HCT116 (cell line): ENCODE results near the gene NDUFB7. TPM values are rescaled to one million over a fixed set of nuclear protein-coding genes. Genes with fewer than 3 reads are reported as not detected.

Experiments used
- ATAC-seq: fragments of 200-7000 bp; cut with Tn5 transposase; 2 replicates; pipeline ENCODE4 v1.9.1; 2020; ENCODE audit warnings: mild to moderate bottlenecking, moderate library complexity
- BruUV-seq: library from RNA; stranded (reverse); fragments of 400-500 nt; replicated peaks from 2 replicates; lab custom pipeline; 2021; lab: Mats Ljungman, UMichigan
- CTCF ChIA-PET: fragments of 300-600 bp; sonication (Branson Sonifier 250); formaldehyde crosslinking; loops from one replicate; lab custom pipeline; 2021; ENCODE audit warnings: antibody characterized with exemption; lab: Charles Lee
- POLR2A ChIA-PET: fragments of 300-600, 350-600 bp; sonication (Branson Sonifier 250); formaldehyde crosslinking; loops from one replicate; lab custom pipeline; 2021; ENCODE audit warnings: antibody characterized with exemption; lab: Charles Lee
- RAD21 ChIA-PET, 2 experiments: fragments of 300-600 bp; sonication (Branson Sonifier 250); formaldehyde crosslinking; loops; one replicate each; lab custom pipeline; 2023; ENCODE audit warnings: low total read pairs in 2 of 2; ENCODE audit not compliant: uncharacterized antibody in 2 of 2, unreplicated experiment in 2 of 2, low non-redundant PET in 1 of 2; lab: Charles Lee
- DNase-seq: peaks from one replicate; pipeline ENCODE4 v3.0.0-alpha.2; 2010; ENCODE audit warnings: low read depth, low spot score
- H2AFZ ChIP-seq: fragments of 200-600 bp; shearing (Covaris generic), sonication (generic); 2 replicates; pipeline ENCODE4 v1.6.1; 2017; ENCODE audit warnings: low read depth, mixed run types, mixed read lengths, antibody characterized with exemption, low read length; ENCODE audit not compliant: poor library complexity, severe bottlenecking
- H3K27ac ChIP-seq: 2 replicates; pipeline ENCODE4 v1.5.1; 2012; ENCODE audit warnings: low read depth, low read length
- H3K27me3 ChIP-seq: fragments of 200-600 bp; sonication (generic); 2 replicates; pipeline ENCODE4 v1.6.1; 2016; ENCODE audit warnings: mixed run types, low read length, mixed read lengths; ENCODE audit not compliant: insufficient read depth
- H3K36me3 ChIP-seq, 2 experiments: fragments of 200-500 bp in 1 of 2; fragments of 200-600 bp in 1 of 2; sonication (Bioruptor generic) in 1 of 2; sonication (generic) in 1 of 2; 2 replicates each; pipeline versions ENCODE4 v1.5.1 to v1.6.1; 2014 to 2016; ENCODE audit warnings: low read length in 2 of 2, inconsistent platforms in 1 of 2, mixed read lengths in 1 of 2, mixed run types in 1 of 2; ENCODE audit not compliant: insufficient read depth in 2 of 2, control insufficient read depth in 1 of 2
- H3K4me1 ChIP-seq, 2 experiments: fragments of 200-600 bp in 1 of 2; sonication (generic) in 1 of 2; 2 replicates each; pipeline versions ENCODE4 v1.5.1 to v1.6.1; 2012 to 2017; ENCODE audit warnings: low read length in 2 of 2, inconsistent platforms in 1 of 2, mild to moderate bottlenecking in 1 of 2, mixed read lengths in 1 of 2, mixed run types in 1 of 2, moderate library complexity in 1 of 2; ENCODE audit not compliant: insufficient read depth in 2 of 2, control insufficient read depth in 1 of 2
- H3K4me2 ChIP-seq: fragments of 200-600 bp; sonication (generic); 2 replicates; pipeline ENCODE4 v1.6.1; 2017; ENCODE audit warnings: mixed run types, low read length, mixed read lengths
- H3K4me3 ChIP-seq, 2 experiments: fragments of 200-600 bp in 1 of 2; sonication (generic) in 1 of 2; replicated peaks in 1 of 2; 2 replicates each; pipeline ENCODE4 v1.5.1; 2011 to 2016; ENCODE audit warnings: low read length in 2 of 2, control low read depth in 1 of 2, low read depth in 1 of 2, mild to moderate bottlenecking in 1 of 2, mixed read lengths in 1 of 2, mixed run types in 1 of 2
- H3K79me2 ChIP-seq: fragments of 200-600 bp; sonication (generic); 2 replicates; pipeline ENCODE4 v1.6.1; 2017; ENCODE audit warnings: mild to moderate bottlenecking, mixed run types, low read length, moderate library complexity, mixed read lengths; ENCODE audit not compliant: insufficient read depth
- H3K9ac ChIP-seq: fragments of 200-600 bp; sonication (generic); 2 replicates; pipeline ENCODE4 v1.6.1; 2016; ENCODE audit warnings: low read length, mixed read lengths
- H3K9me2 ChIP-seq: fragments of 200-600 bp; sonication (generic), shearing (Covaris generic); 2 replicates; pipeline ENCODE4 v1.6.1; 2017; ENCODE audit warnings: mixed run types, mild to moderate bottlenecking, moderate library complexity; ENCODE audit not compliant: insufficient read depth
- H3K9me3 ChIP-seq, 2 experiments: fragments of 200-500 bp in 1 of 2; fragments of 200-600 bp in 1 of 2; sonication (Bioruptor generic) in 1 of 2; sonication (generic) in 1 of 2; 2 replicates each; pipeline ENCODE4 v1.6.1; 2014 to 2017; ENCODE audit warnings: low read length in 2 of 2, mixed read lengths in 2 of 2, inconsistent platforms in 1 of 2, low read depth in 1 of 2, mild to moderate bottlenecking in 1 of 2, mixed run types in 1 of 2, moderate library complexity in 1 of 2; ENCODE audit not compliant: control insufficient read depth in 1 of 2, insufficient read depth in 1 of 2
- H4K20me1 ChIP-seq: fragments of 200-600 bp; sonication (generic), shearing (Covaris generic); 2 replicates; pipeline ENCODE4 v1.6.1; 2017; ENCODE audit warnings: mixed run types, mild to moderate bottlenecking, moderate library complexity; ENCODE audit not compliant: insufficient read depth
- CBX3 ChIP-seq: IDR thresholded peaks from 2 replicates; pipeline ENCODE4 v1.6.1; 2012; ENCODE audit warnings: low read depth
- EGR1 ChIP-seq: IDR thresholded peaks from 2 replicates; pipeline ENCODE4 v1.6.1; 2012; ENCODE audit warnings: low read depth
- ELF1 ChIP-seq: IDR thresholded peaks from 2 replicates; pipeline ENCODE4 v1.6.1; 2012; ENCODE audit warnings: low read depth, borderline replicate concordance
- EZH2phosphoT487 ChIP-seq: fragments of 200-600 bp; IDR thresholded peaks from 2 replicates; pipeline ENCODE4 v1.6.1; 2018; ENCODE audit warnings: antibody characterized with exemption, borderline replicate concordance
- JUND ChIP-seq: IDR thresholded peaks from 2 replicates; pipeline ENCODE4 v1.6.1; 2012
- POLR2A ChIP-seq: IDR thresholded peaks from 2 replicates; pipeline ENCODE4 v1.7.0; 2011; ENCODE audit warnings: borderline replicate concordance; ENCODE audit not compliant: insufficient read depth, insufficient read length; ENCODE audit errors: extremely low read depth
- POLR2AphosphoS5 ChIP-seq: IDR thresholded peaks from 2 replicates; pipeline ENCODE4 v1.6.1; 2011; ENCODE audit warnings: mild to moderate bottlenecking, low read depth, low read length, moderate library complexity
- REST ChIP-seq: IDR thresholded peaks from 2 replicates; pipeline ENCODE4 v1.6.1; 2012; ENCODE audit warnings: low read depth
- SIN3A ChIP-seq: IDR thresholded peaks from 2 replicates; pipeline ENCODE4 v1.6.1; 2012; ENCODE audit warnings: low read depth
- SP1 ChIP-seq: IDR thresholded peaks from 2 replicates; pipeline ENCODE4 v1.6.1; 2012; ENCODE audit warnings: low read depth
- SRF ChIP-seq: IDR thresholded peaks from 2 replicates; pipeline ENCODE4 v1.6.1; 2012; ENCODE audit warnings: low read depth
- TCF7L2 ChIP-seq: IDR thresholded peaks from 2 replicates; pipeline ENCODE4 v1.7.0; 2011; ENCODE audit warnings: borderline replicate concordance, inconsistent platforms; ENCODE audit not compliant: insufficient read depth, insufficient read length; ENCODE audit errors: extremely low read depth
- YY1 ChIP-seq: IDR thresholded peaks from 2 replicates; pipeline ENCODE4 v1.6.1; 2011; ENCODE audit warnings: low read length, low read depth, moderate library complexity, mild to moderate bottlenecking; ENCODE audit not compliant: insufficient replicate concordance; ENCODE audit errors: extremely low read depth
- ZFX ChIP-seq: fragments of 450-650 bp; IDR thresholded peaks from 2 replicates; pipeline ENCODE4 v1.6.1; 2017
- ZNF274 ChIP-seq: fragments of 200-500 bp; sonication (Bioruptor generic); IDR thresholded peaks from 2 replicates; pipeline ENCODE4 v1.6.1; 2014; ENCODE audit warnings: mild to moderate bottlenecking, low read depth, low read length, inconsistent platforms
- intact Hi-C: fragments of 100-400 bp; cut with micrococcal nuclease; formaldehyde crosslinking; loops from 2 replicates; pipeline ENCODE4 v1.10.0; 2022
- total RNA-seq: library from RNA; stranded (reverse); gene quantifications from one replicate; pipeline ENCODE4 v1.2.1, GENCODE V29; 2021; ENCODE audit not compliant: unreplicated experiment
- TF ChIP-seq, protein P1 (sequence below): IDR thresholded peaks from 2 replicates; pipeline ENCODE4 v1.6.1; 2012
- TF ChIP-seq, protein P2 (sequence below): IDR thresholded peaks from 2 replicates; pipeline ENCODE4 v1.6.1; 2011; ENCODE audit warnings: mild to moderate bottlenecking, low read length, moderate library complexity; ENCODE audit not compliant: insufficient replicate concordance; ENCODE audit errors: extremely low read depth

The NDUFB7 gene
- total RNA-seq, 1 experiment from 2014 or later: 167 TPM

GRCh38 chr19:14599548-14600147, 27.8 kb upstream of the NDUFB7 start:
- Histone ChIP-seq H3K27me3 (no peaks in the 10 kb centered on the region), H3K9me3 (peaks cover 0 to 5% of the 10 kb centered on the region in 2 experiments; a peak in 1 of 4 replicates), H4K20me1 (no peaks in the 10 kb centered on the region), H3K79me2 (no peaks in the 10 kb centered on the region), H2AFZ (no peak overlapping the region), H3K4me3 (no peak overlapping the region), H3K9ac (no peak overlapping the region), H3K4me2 (no peak overlapping the region), H3K27ac (no peak overlapping the region), H3K9me2 (no peaks in the 10 kb centered on the region), H3K36me3 (no peaks in the 10 kb centered on the region), H3K4me1 (no peaks in the 10 kb centered on the region)
- TF ChIP-seq POLR2A: no peak
- no peak for TF ChIP-seq ZFX
- TF ChIP-seq TCF7L2: no peak
- no peak for TF ChIP-seq POLR2AphosphoS5
- no peak for TF ChIP-seq EGR1
- TF ChIP-seq, protein P1, sequence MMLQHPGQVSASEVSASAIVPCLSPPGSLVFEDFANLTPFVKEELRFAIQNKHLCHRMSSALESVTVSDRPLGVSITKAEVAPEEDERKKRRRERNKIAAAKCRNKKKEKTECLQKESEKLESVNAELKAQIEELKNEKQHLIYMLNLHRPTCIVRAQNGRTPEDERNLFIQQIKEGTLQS: no peak
- TF ChIP-seq REST: no peak
- TF ChIP-seq CBX3: no peak
- no peak for TF ChIP-seq EZH2phosphoT487
- TF ChIP-seq SRF: no peak
- TF ChIP-seq, protein P2, sequence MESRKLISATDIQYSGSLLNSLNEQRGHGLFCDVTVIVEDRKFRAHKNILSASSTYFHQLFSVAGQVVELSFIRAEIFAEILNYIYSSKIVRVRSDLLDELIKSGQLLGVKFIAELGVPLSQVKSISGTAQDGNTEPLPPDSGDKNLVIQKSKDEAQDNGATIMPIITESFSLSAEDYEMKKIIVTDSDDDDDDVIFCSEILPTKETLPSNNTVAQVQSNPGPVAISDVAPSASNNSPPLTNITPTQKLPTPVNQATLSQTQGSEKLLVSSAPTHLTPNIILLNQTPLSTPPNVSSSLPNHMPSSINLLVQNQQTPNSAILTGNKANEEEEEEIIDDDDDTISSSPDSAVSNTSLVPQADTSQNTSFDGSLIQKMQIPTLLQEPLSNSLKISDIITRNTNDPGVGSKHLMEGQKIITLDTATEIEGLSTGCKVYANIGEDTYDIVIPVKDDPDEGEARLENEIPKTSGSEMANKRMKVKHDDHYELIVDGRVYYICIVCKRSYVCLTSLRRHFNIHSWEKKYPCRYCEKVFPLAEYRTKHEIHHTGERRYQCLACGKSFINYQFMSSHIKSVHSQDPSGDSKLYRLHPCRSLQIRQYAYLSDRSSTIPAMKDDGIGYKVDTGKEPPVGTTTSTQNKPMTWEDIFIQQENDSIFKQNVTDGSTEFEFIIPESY: no peak
- TF ChIP-seq YY1: no peak
- no peak for TF ChIP-seq SIN3A
- no peak for TF ChIP-seq ELF1
- no peak for TF ChIP-seq ZNF274
- no peak for TF ChIP-seq JUND
- no peak for TF ChIP-seq SP1
- intact Hi-C loops: no loop called here
- no TSS peak for BruUV-seq
- ATAC-seq (no peak), DNase-seq (no peak)
- ChIA-PET POLR2A (no interaction called here), RAD21 (no interaction called here), CTCF (interaction anchor here (0.7 kb wide), 1 partner anchor 186 kb away, joined by 8 read pairs; no protein-coding TSS in a partner anchor)
